ENCODE data around the gene RPS6KA1. TPM values are rescaled to one million over a fixed set of nuclear protein-coding genes. Genes with fewer than 3 reads are reported as not detected.
"Not testable (repeated sequence)": the region's sequence is repeated elsewhere in the genome, so short reads cannot be mapped to it uniquely, and the experiment has no call there.

Gene RPS6KA1
- total and polyA plus RNA-seq, 2 of the 4 experiments (the other 2 are of a cell fraction): 3.6 to 6.3 TPM

DNA sequence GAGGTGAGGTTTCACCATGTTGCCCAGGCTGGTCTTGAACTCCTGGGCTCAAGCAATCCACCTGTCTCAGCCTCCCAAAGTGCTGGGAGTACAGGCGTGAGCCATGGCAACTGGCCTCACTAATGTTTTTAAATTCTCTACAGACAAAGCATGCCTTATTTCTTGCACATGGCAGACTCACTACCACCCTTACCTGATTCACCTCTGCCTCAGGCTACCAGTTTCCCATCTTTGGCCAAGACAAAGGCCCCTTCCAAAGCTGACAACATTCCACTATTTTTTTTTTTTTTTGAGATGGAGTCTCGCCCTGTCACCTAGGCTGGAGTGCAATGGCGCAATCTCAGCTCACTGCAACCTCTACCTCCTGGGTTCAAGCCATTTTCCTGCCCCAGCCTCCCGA is 13.7 kb upstream of the RPS6KA1 start:
- H2BK120ac ChIP-seq (ENCODE audit: low read depth, low read length); H3K4me2 ChIP-seq (ENCODE audit: low read depth, low read length); H3K9me1 ChIP-seq (ENCODE audit: insufficient read depth, low read length); H4K20me1 ChIP-seq (ENCODE audit: insufficient read depth, low read length); H4K8ac ChIP-seq (ENCODE audit: low read depth in 2 of 2, low read length in 2 of 2); H2AK5ac ChIP-seq (ENCODE audit: low read depth, low read length); BruUV-seq (replicated peaks); H3K9ac ChIP-seq (ENCODE audit: low read depth, low read length); DNase-seq; POLR2A ChIA-PET (ENCODE audit: unreplicated experiment); H3K9me3 ChIP-seq (ENCODE audit: control insufficient read depth, insufficient read depth, low read length); H3K56ac ChIP-seq (ENCODE audit: extremely low read depth, insufficient read depth, low read length); H3K4ac ChIP-seq (ENCODE audit: low read depth, low read length); H3K36me3 ChIP-seq (ENCODE audit: control insufficient read depth, insufficient read depth, low read length); H3K79me1 ChIP-seq (ENCODE audit: low read depth in 1 of 2, low read length in 2 of 2); H3K18ac ChIP-seq (ENCODE audit: low read depth, low read length); H4K5ac ChIP-seq (ENCODE audit: low read depth, low read length); H2AK9ac ChIP-seq (replicated peaks; ENCODE audit: low read depth, low read length, poor library complexity); H3K14ac ChIP-seq (replicated peaks; ENCODE audit: low read depth, low read length); dilution Hi-C loops (cut with HindIII; ENCODE audit: low sequenced_read_pairs, unreplicated experiment); H3K4me1 ChIP-seq (ENCODE audit: control insufficient read depth, insufficient read depth, low read length); intact Hi-C loops (cut with micrococcal nuclease); H2AFZ ChIP-seq (replicated peaks; ENCODE audit: low read length, poor library complexity); H2BK20ac ChIP-seq (ENCODE audit: low read depth, low read length); ATAC-seq (ENCODE audit: low read depth); H3K23ac ChIP-seq (ENCODE audit: low read depth, low read length); H4K91ac ChIP-seq (ENCODE audit: insufficient read depth, low read depth, low read length); H2BK15ac ChIP-seq (ENCODE audit: low read depth, low read length); H3K27ac ChIP-seq (ENCODE audit: insufficient read depth, low read length); H2BK5ac ChIP-seq (ENCODE audit: low read depth, low read length, poor library complexity, severe bottlenecking); H3K4me3 ChIP-seq (ENCODE audit: insufficient read depth, low read depth, low read length); in situ Hi-C loops (cut with MboI; ENCODE audit: low sequenced_read_pairs): not testable (repeated sequence)
- CTCF ChIA-PET: interaction anchor here (2.8 kb wide), 1 partner anchor 16 kb away, joined by 10 read pairs; no protein-coding TSS in a partner anchor
- H3K27me3 ChIP-seq (ENCODE audit: control insufficient read depth, insufficient read depth, low read length): peaks cover 19% of the 10 kb centered on the region
- no CpG with 5 or more reads among the region's 4 CpGs for WGBS, 2 experiments (ENCODE audit: extremely low coverage in 2 of 2, insufficient read length in 1 of 2)
